T-helper 1 cell treated with Interleukin-12 subunit alpha and Interleukin-12 subunit beta and Interleukin-4 antibody, amounts not matched to agents 30 ng/mL and 1 ng/mL, for 36 hours (primary cell): ENCODE data around the gene HAPSTR1. TPM values are rescaled to one million over a fixed set of nuclear protein-coding genes. Genes with fewer than 3 reads are reported as not detected.

ENCODE experiments used
- intact Hi-C: fragments of 100-400 bp; cut with micrococcal nuclease; formaldehyde crosslinking; loops from one replicate; pipeline ENCODE4 v1.15.1; 2024
- total RNA-seq: library from RNA; stranded (reverse); gene quantifications from 2 replicates; pipeline ENCODE4 v1.2.3, GENCODE V29; 2022

The HAPSTR1 gene
- total RNA-seq, 1 donor from 2014 or later: 70.1 TPM

- intact Hi-C loops: no loop called here
Observed at GRCh38 chr16:9095656-9096397, 4.4 kb downstream of the HAPSTR1 start.

DNA sequence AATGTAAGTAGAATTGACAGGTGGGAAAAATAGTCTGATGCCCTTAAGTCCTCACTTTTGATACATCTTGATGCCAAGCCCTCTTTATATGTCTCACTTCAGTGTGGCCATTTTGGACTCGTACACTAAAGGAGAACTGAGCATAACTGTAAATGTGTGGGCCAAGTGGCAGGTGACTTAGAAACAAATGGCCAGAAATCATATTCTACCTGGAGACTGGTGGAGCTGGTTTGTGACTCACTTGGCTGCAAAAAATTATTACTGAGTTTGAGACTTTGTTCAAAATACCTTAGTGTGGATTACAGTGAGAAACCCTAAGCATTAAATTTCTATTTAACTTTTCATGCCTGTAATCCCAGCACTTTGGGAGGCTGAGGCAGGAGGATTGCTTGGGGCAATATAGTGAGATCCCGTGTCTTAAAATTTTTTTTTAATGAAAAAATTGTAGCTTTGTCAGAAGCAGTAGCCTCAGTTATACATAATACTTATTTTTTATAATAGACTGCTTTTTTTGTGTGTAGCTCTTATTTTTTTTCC is 5.0 kb downstream of the HAPSTR1 start:
- intact Hi-C loops: no loop called here

- intact Hi-C loops: no loop called here
Observed at GRCh38 chr16:9097266-9098219, 6.1 kb downstream of the HAPSTR1 start.

DNA sequence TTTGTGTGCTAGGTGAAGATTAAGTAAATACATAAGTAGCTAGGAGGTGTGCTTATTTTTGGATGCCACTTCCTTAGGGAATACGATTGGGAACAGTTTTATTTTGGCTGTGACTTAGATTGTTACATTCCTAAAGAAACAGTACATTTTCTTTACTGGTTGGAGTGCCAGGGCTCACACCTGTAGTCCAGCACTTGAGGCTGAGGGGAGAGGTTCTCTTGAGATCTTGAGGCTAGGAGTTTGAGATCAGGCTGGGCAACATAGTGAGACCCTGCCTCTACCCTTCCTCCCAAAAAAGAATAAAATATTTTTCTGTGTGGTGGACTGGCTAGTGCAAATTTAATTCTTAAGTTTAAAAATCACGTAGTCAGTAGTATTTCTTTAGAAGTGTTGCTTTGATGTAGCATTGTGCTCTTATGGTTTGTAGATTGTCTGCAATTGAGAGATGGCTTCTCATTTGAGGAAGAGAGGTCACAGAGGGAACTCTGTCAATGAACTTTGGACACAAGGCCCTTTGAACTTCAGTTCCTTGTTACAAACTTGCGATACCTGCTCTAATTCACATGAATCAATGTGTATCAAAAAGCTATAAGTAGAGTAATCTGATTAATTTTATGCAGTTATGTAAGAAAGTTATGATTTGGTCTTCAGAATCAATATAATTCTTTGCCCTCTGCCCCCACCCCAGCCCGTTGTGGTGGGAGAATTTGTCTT is 7.1 kb downstream of the HAPSTR1 start:
- intact Hi-C loops: no loop called here

DNA sequence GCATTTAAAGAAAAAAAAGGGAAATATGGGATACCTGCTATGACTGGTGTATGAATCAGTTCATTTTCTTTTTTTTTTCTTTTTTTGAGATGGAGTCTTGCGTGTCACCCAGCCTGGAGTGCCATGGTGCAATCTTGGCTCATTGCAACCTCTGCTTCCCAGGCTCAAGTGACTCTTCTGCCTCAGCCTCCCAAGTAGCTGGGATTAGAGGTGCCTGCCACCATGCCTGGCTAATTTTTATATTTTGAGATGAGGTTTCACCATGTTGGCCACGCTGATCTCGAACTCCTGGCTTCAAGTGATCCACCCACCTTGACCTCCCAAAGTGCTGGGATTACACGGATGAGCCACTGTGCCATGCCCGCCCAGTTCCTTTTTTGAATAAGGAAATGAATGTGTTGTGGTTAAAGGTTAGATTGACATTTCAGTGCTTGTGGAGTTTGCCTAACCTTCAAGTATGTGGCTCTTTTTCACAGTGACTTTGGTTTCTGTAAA is 7.7 kb downstream of the HAPSTR1 start:
- intact Hi-C loops: no loop called here

- intact Hi-C loops: no loop called here
Observed at GRCh38 chr16:9102379-9102778, 10.9 kb downstream of the HAPSTR1 start.

GRCh38 chr16:9102943-9103342 is 11.5 kb downstream of the HAPSTR1 start:
- intact Hi-C loops: no loop called here

DNA sequence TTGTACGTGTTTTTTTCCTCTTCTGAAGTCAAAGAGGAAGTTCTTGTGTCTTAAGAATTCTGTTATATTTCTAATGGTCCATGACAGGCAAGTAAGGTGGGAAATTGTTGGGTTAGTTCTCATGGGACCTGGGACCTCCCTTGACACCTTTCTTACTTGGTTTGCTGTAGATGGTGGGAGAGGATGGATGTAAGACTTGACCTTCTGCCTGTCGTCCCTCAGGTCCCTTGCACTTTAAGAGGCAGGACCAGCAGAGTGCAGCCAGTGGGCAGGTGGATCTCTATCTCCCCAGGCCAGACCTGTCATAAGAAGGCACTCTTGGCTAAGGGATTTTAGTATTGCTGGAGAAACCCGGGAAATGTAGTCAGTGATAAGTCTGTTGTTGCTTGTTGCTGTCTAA is 12.1 kb downstream of the HAPSTR1 start:
- intact Hi-C loops: no loop called here

- intact Hi-C loops: no loop called here
Observed at GRCh38 chr16:9105189-9105588, 13.7 kb downstream of the HAPSTR1 start.

- intact Hi-C loops: no loop called here
Observed at GRCh38 chr16:9107025-9107970, 15.9 kb downstream of the HAPSTR1 start.

DNA sequence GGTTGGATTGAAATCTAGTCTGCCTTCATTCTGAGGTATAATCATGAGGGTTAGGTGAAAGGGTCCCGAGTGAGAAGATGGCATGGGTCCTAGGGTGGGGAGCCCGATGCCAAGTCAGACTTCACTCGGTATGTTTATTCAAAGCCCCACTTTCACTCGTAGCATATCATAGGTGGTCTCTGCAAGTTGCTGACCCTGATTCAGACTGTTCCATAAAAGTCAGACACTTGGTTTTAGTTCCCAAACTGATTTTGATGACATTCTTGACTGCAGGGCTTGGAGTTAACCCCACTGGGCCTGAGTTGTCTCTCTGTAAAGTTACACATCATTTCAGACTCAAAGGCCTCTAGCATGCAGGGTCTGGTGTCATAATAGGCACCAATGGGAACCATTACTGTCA is 17.8 kb downstream of the HAPSTR1 start:
- intact Hi-C loops: no loop called here

DNA sequence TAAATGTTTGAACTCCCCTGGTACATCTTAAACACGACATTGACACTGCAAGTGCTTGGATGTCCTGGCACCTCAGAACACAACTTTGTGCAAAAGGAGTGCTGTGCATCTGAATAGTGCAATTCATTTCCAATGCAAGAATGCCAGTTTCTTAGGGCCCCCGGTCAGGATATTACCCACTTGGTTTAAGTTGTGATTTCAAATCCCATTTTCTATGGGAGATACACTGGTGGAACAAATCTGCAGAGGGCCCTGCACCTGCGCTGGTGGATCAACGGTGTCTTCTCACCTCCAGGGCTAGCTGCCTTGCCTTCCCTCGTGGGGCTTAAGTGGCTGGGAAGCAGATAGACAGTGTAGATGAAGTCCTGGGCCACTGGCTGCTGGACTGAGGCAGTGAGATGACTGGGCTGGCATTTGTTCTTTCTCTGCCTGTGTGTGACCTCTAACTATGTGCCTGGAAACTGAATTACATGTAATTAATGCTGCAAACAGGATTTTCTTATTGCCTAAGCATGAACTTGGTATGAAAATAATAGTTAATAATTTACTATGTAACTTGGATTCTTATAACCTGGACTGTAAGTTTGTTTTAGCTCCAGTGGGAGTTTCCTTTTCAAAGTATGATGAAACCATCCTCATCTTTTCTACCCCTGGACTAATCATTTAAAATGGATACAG is 20.9 kb downstream of the HAPSTR1 start:
- intact Hi-C loops: no loop called here

GRCh38 chr16:9112844-9113186 is 21.4 kb downstream of the HAPSTR1 start:
- intact Hi-C loops: no loop called here

GRCh38 chr16:9113707-9114106 is 22.3 kb downstream of the HAPSTR1 start:
- intact Hi-C loops: no loop called here

DNA sequence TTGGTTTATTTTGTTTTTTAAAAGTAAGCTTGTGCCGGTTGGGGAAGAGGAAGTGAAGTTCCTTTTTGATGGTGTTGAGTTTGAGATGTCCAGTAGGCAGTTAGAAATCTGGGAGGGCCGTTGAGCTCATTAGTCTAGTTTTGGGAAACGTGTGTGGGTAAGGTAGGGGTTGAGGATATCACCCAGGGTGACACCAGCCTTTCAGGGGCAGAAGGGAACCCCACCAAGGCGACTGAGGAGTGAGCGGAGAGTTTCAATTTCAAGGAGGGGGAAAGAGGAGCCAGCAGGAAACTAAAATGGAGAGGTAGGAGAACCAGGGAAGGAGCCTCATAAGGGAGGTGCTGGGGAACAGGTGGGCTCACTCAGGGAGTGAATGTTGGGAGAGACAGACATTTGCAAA is 22.7 kb downstream of the HAPSTR1 start:
- intact Hi-C loops: no loop called here

DNA sequence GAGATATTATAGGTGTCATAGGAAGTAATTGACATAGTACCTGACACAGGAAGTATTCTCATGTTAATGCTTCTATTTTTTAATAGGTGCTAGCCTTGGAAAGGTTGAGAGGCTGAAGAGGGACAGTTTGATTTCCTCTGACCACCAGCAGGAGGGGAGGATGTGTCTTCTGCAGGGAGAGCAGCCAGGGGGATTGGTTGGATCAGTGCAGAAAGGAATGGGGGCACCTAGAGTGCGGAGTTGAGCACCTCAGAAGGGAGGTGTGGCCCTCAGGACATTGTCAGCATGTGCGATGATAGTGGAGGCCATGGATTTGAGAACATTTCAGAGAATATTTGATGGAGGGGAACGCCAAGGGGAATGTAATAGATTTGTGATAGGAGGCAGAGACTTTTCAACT is 23.4 kb downstream of the HAPSTR1 start:
- intact Hi-C loops: no loop called here

- intact Hi-C loops: no loop called here
Observed at GRCh38 chr16:9115277-9115676, 23.8 kb downstream of the HAPSTR1 start.

- intact Hi-C loops: no loop called here
Observed at GRCh38 chr16:9116141-9116540, 24.7 kb downstream of the HAPSTR1 start.

DNA sequence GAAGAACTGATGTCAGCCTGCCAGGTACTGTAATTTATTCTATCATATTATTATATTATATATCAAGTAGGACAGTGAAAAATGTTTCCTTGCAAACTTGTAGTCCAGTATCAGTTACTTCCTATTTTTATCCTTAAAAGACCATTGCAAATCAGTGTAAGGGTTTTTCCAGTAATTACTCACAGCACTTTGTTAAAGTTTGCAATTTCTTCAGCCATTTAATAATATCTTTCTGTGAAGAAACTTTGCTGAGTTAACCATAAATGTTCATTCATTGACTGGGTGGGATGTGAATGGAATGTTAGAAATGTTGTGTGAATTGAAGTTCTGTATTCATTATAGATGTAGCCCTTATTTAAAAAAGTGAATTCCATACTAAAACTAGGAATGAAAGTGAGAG is 26.7 kb downstream of the HAPSTR1 start:
- intact Hi-C loops: no loop called here

GRCh38 chr16:9119795-9120194 is 28.4 kb downstream of the HAPSTR1 start:
- intact Hi-C loops: no loop called here
